GM19397 (cell line): ENCODE measurements around the gene GABBR2.

Experiments used
- ATAC-seq: cut with Tn5 transposase; IDR thresholded peaks from one replicate; pipeline ENCODE4 v1.9.1; 2021; ENCODE audit warnings: mild to moderate bottlenecking, moderate library complexity; ENCODE audit not compliant: unreplicated experiment

Gene GABBR2

GRCh38 chr9:98416294-98417248 lies 292.2 kb downstream of the GABBR2 start:
- ATAC-seq: no peak

- no peak for ATAC-seq
Observed at GRCh38 chr9:98415782-98416181, 293.0 kb downstream of the GABBR2 start.

- ATAC-seq: no peak
Observed at GRCh38 chr9:98413084-98413483, 295.7 kb downstream of the GABBR2 start.

GRCh38 chr9:98412101-98412842 lies 296.5 kb downstream of the GABBR2 start:
- no peak for ATAC-seq

GRCh38 chr9:98410185-98410697 lies 298.5 kb downstream of the GABBR2 start:
- no peak for ATAC-seq

GRCh38 chr9:98409719-98410118 lies 299.0 kb downstream of the GABBR2 start:
- no peak for ATAC-seq

- ATAC-seq: no peak
Observed at GRCh38 chr9:98406469-98406868, 302.3 kb downstream of the GABBR2 start.

GRCh38 chr9:98404237-98404636 lies 304.5 kb downstream of the GABBR2 start:
- no peak for ATAC-seq

- no peak for ATAC-seq
Observed at GRCh38 chr9:98403715-98404114, 305.0 kb downstream of the GABBR2 start.

- ATAC-seq: no peak
Observed at GRCh38 chr9:98402019-98402840, 306.5 kb downstream of the GABBR2 start.

GRCh38 chr9:98401140-98402018 lies 307.4 kb downstream of the GABBR2 start:
- ATAC-seq: no peak

GRCh38 chr9:98399950-98400683 lies 308.6 kb downstream of the GABBR2 start:
- ATAC-seq: no peak

- no peak for ATAC-seq
Observed at GRCh38 chr9:98396656-98397055, 312.1 kb downstream of the GABBR2 start.

- ATAC-seq: no peak
Observed at GRCh38 chr9:98396236-98396635, 312.5 kb downstream of the GABBR2 start.

GRCh38 chr9:98391867-98392266 lies 316.9 kb downstream of the GABBR2 start:
- ATAC-seq: no peak

- no peak for ATAC-seq
Observed at GRCh38 chr9:98391406-98391805, 317.3 kb downstream of the GABBR2 start.

GRCh38 chr9:98385751-98386150 lies 323.0 kb downstream of the GABBR2 start:
- no peak for ATAC-seq

- no peak for ATAC-seq
Observed at GRCh38 chr9:98383758-98384157, 325.0 kb downstream of the GABBR2 start.
